Endometrial microvascular endothelial cells (primary cell): ENCODE results near the gene GIT2. TPM values are rescaled to one million over a fixed set of nuclear protein-coding genes. Genes with fewer than 3 reads are reported as not detected.
"Not testable (repeated sequence)": the region's sequence is repeated elsewhere in the genome, so short reads cannot be mapped to it uniquely, and the experiment has no call there.

Source experiments
- in situ Hi-C: cut with HindIII; loops from 2 replicates; pipeline ENCODE4 v1.10.0; 2017; ENCODE audit warnings: low sequenced_read_pairs, low pct_unique_long_range_greater_than_20kb; ENCODE audit errors: inconsistent ontology term
- total RNA-seq: library from RNA; depleted of rRNA; stranded (reverse); fragments of >200 nt; gene quantifications from one replicate; pipeline ENCODE4 v1.2.3, GENCODE V29; 2015; ENCODE audit errors: inconsistent ontology term

Gene GIT2
- total RNA-seq, 1 donor from 2014 or later: 39.9 TPM

DNA sequence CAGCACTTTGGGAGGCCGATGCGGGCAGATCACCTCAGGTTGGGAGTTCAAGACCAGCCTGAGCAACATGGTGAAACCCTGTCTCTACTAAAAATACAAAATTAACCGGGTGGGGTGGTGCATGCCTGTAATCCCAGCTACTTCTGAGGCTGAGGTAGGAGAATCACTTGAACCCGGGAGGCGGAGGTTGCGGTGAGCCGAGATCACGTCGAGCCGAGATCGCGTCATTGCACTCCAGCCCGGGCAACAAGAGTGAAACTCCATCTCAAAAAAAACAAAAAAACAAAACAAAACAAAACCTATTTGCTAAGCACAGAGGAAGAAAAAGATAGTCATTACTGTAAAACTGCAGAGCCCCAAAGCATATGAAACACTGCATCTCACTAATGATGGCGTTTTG, 66.8 kb downstream of the GIT2 start:
- in situ Hi-C loops: not testable (repeated sequence)

DNA sequence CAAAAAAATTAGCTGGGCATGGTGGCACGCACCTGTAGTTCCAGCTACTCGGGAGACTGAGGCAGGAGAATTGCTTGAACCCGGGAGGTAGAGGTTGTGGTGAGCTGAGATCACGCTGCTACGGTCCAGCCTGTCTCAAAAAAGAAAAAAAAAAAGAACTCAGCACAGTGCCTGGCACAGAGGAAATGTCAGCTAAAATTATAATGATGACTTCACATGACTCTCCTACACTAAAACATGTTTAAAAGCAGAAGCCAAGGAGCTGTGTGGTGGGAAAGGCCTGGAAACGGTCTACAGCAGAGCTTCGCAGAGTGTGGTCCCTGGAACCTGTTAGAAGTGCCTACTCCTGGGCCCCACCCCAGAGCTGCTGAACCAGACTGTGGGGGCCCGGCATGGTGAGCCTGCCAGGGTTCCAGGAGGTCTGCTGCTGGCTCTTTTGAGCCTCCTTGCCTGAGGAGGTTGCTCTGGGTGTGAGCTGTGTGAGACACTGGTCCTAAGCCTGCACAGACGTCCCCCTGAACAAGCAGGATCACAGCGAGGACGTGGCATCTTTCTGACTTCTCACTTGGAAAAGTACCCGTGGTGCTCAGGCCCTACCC, 68.0 kb downstream of the GIT2 start:
- in situ Hi-C loops: no loop called here

DNA sequence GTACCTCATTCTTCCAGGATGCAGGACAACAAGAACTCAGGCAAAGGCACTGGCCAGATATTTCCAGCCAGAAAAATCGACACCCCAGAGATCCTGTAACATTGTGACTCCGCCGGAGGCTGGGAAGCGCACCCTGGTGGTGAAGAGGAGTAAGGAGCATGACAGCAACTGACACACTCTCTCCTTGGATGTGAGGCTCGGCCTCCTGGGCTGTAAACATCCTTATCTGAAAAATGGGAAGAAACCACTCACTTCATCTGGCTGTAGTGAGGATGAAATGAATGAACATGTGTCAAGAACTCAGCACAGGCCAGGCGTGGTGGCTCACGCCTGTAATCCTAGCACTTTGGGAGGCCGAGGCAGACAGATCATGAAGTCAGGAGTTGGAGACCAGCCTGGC, 68.5 kb downstream of the GIT2 start:
- in situ Hi-C loops: no loop called here

DNA sequence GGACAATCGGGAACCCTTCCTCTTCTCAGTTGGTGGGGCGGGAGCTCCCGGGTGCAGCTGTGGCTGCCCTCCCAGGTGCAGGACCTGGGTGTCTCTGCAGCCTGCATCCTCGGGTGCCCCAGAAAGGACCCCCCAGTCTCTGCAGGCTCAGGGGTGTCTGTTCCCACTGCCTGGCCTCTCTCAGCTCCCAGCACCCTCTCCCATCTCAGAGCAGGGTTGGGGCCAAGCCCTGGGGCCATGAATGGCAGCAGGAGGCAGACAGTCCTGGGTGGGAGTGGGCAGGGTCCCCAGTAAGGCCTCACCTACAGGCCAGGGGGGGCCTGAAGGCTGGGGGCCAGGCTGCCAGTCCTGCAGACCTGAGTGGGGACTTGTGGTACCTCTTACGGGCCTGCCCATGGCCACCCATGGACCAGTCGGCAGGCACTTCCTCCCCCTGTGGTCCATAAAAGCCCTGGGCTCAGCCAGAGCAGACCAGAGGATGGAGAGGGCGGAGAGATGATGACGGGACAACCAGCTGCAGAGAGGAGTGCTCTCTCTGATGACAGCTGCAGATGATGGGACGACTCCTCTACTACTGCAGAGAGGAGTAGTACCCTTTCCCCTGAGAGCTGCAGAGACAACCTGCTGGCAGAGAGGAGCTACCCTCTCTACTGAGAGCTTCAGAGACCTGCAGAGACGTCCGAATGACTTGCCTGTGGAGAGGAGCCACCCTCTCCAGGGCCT, 69.5 kb downstream of the GIT2 start:
- in situ Hi-C loops: no loop called here

DNA sequence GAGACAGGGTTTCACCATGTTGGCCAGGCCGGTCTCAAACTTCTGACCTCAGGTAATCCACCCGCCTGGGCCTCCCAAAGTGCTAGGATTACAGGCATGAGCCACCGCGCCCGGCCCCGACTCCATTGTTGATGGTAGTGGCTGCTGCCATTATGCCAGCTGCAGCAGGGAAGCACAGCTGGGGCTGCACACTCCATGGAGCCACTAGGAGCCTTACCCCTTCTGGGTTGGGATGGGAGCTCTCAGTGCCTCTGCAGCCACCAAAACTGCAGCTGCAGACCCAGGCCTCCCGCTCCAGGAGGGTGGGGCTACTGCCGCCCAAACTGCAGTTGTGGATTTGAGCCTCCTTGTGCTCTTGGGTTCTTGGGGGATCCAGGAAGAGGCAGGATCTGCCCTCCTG, 70.2 kb downstream of the GIT2 start:
- in situ Hi-C loops: no loop called here

DNA sequence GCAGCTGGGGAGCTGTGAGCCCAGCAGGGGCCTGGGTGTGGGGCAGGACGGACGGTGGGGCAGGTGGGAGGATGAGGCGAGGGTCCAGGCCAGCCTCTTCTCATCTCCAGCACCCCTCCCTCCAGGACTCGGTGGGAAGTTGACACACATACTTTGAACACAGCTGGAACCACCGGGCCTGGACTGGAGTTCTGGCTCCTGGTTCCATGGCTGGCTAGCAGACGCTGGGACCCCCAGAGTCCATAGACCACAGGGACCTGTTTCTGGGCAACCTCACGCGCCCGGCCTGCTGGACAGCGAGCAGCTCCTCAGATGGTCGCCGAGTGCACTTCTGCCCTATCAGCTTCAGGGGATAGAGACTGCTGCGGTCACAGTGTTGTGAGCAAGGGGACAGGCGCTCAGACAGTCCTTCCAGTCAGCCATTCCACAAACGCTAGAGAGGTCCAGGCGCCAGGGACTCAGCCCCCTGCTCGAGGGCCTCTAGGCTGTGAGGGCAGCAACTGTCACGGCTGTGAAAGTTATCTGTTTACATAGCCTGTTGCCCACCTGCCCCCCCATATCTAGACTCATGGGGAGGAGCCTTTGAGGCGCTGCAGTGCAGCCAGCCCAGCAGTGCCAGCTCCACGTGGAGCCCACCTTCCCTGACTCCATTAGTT, 70.9 kb downstream of the GIT2 start:
- in situ Hi-C loops: no loop called here

DNA sequence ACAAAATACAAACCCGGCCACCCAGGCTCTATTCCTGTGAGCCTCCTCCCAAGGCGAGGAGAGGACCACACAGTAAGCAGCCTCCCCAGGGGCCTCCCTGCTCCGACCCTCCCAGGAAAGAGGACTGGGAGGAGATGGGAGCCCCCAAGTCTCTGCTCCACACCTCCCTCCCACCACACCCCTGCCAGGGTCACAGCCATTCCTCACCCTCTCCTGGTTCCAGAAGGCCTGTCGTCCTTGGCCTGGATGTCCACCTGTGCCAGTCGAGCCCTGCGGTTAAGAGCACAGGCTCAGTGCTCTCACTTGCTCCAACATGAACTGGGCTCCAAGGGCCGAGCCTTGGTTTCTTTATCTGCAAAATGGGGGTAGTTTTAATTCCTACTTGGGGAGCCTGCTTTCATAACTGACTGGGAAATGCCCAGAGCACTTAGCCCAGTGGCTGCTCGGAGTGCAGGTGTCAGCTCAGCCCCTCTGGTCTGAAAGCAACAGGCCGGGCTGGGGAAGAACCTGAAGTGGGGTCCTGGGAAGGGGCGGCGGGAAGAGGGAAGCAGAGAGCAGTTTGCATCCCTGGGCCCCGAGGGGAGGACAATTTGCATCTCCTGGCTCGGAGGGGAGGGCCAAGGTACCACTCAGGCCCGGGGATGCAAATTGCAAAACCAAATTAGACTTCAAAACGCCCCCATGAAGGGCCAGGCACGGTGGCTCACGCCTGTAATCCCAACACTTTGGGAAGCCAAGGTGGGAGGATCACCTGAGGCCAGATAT, 72.5 kb downstream of the GIT2 start:
- in situ Hi-C loops: no loop called here

DNA sequence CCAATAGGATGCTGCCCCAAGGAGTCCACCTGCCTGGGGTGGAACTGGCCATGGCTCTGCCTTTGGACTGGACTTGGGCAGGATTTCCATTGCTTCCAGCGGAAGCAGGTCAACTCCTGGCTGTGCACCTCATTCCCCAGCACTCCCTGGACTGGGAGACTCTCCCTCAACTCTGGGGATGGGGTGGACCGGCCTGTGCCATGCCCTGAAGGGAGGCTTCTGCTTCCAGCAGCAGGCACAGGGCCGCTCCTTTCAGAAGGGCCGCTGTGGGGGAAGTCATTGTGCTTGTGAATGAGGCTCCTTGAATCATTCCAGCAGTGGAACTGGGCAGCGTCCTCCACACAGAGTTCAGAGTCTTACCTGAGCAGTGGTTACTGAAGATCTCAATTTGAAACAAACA, 73.1 kb downstream of the GIT2 start:
- in situ Hi-C loops: no loop called here

DNA sequence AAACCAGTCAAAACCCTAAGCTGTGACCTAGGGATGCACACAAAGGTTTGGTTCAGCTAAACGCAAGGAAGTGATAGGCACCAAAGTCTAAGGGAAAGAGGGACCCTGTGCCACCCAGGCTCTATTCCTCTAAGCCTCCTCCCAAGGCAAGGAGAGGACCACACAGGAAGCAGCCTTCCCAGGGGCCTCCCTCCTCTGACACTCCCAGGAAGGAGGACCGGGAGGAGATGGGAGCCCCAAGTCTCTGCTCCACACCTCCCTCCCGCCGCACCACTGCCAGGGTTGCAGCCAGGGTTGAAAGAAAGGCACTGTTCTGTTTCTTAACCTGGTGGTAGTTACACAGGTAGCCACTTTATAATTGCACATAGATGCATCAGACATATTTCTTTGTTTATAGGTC, 74.2 kb downstream of the GIT2 start:
- in situ Hi-C loops: no loop called here

DNA sequence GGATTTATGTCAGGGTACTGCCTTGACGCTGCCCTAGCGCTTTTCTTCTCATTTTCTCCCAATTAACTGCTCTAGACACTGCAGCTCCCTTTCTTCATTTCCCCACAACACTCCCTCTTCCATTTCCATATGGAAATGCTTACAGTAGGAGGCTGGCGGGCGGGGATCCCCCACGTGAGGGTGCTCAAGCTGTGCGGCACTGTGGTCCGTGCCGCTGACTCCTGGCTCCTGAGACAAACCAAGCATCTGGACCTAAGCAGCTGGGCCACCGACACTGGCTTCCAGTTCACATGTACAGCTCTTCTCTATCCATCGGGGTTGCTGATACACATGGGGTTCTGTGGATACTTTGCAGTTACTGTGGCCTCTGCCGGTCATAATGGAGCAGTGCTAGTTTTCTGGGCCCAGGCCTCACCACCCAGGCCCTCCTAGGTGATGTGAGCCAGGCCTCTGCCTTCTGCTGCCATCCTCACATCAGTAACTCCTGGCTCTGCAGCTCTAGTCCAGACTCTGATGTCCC, 75.8 kb downstream of the GIT2 start:
- in situ Hi-C loops: no loop called here

DNA sequence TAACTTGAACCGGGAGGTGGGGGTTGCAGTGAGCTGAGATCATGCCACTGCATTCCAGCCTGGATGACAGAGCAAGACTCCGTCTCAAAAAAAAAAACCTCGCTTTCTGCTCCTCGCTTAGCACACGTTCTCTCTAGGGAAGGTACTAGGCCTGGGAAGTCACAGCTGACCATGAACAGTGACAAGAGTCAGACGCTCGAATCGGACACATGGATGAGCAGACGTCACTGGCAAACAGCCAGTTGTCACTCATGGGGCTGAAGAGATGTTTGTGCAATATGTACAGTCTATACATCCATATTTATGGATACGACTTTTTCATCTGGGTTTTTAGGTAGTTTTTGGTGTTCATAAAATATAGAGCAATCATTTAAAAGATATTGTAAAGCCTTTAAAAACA, 76.7 kb downstream of the GIT2 start:
- in situ Hi-C loops: no loop called here

DNA sequence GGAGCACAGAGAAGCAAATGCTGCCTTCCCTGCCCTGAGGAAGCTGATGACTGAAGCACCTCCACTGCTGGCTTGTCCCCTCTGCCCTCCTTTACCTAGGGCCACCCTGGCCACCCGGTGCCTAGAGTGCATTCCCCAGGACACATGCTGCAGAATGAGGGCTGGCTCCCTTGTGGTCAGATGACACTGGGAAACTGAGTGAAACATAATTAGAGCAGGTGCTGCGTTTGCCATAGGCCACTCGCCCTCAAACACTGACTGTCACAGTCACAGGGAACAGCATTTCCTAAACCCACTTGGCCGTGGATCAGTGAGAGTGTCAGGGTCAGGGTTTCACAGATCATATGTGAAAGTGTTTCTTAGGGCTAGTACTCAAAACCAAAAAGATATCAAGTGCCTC, 80.1 kb downstream of the GIT2 start:
- in situ Hi-C loops: no loop called here

DNA sequence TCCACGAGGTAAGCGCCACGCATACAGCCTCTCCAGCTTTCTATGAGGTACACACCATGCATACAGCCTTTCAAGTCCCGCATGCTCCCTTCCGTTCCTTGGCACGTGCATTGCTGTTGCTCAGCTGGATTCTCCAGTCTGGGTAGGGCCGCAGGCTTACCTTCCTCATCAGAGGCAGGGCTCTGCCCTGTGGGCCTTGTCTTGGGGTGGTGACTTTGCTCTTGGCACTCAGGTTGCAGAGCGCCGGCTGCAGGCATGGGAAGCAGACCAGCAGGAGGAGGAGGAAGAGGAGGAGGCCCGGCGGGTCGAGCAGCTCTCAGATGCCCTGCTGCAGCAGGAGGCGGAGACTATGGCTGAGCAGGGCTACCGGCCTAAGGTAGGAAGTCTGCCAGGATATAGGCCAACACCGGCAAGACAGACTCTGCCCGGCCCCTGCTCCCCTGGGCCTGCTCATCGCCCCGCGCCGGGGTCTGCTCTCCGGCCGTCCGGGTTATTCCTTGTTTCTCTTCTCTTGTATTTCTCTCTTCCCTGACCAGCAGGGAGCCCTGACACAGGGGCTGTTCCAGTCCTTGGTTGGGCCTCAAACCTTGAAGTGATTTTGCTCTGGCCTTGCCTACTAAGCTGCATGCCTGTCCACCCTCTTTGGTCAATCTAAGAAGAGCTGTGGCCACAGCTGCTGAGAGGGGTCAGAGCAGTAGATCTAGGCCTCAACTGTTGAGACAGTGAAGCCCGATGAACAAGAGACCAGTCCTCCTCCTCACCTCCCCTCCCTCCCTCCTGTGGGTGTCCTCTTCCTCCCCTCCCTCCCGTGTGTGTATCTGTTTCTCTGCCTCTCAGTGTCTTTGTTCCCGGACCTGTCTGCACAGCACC, 80.8 kb downstream of the GIT2 start:
- in situ Hi-C loops: no loop called here

DNA sequence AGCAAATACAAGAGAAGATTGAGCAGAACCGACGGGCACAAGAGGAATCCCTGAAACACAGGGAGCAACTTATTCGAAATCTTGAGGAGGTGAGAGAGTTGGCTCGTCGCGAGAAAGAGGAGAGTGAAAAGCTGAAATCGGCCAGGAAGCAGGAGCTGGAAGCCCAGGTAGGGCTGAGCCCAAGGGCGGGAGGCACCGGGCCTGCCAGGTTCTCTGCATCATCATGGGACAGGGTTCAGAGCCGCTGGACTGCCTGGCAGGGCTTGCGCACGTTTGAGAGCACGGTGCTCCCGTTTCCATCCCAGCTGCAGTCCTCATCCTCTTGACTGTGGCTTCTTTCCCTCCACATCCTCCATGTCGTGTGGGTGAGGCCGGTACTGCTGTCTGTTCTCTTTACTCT, 81.7 kb downstream of the GIT2 start:
- in situ Hi-C loops: no loop called here

DNA sequence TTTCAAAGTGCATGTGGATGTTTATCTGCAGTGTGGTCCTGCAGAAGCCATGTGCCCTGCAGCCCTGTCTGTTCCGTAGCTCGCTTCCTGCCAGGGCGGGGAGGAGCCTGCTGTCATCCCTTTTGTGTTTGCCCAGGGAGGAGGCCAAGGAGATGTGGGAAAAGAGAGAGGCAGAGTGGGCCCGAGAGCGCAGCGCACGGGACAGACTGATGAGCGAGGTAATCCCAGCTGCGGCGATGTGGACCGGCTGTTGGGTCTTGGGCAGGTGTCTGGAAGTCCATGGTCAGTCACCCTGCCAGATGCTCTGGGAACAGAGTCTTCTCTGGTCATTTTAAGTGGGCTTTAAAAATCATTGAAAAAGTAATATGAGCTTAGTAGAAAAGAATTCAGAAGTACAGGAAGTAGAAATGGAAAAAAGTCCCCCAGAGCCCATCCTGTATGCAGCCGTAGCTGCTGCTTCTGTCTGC, 83.3 kb downstream of the GIT2 start:
- in situ Hi-C loops: no loop called here

DNA sequence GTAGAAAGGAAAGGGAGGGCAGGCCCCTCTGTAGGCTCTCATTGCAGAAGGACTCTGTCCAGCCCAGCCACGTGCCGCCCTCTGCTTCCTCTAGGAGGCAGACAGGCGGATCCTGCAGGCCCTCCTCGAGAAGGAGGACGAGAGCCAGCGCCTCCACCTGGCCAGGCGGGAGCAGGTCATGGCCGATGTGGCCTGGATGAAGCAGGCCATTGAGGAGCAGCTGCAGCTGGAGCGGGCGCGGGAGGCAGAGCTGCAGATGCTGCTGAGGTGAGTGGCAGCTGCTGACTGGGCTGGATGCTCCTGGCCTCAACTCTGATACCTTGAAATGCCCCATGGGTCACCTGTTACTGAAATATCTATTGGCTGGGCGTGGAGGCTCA, 85.2 kb downstream of the GIT2 start:
- in situ Hi-C loops: no loop called here

DNA sequence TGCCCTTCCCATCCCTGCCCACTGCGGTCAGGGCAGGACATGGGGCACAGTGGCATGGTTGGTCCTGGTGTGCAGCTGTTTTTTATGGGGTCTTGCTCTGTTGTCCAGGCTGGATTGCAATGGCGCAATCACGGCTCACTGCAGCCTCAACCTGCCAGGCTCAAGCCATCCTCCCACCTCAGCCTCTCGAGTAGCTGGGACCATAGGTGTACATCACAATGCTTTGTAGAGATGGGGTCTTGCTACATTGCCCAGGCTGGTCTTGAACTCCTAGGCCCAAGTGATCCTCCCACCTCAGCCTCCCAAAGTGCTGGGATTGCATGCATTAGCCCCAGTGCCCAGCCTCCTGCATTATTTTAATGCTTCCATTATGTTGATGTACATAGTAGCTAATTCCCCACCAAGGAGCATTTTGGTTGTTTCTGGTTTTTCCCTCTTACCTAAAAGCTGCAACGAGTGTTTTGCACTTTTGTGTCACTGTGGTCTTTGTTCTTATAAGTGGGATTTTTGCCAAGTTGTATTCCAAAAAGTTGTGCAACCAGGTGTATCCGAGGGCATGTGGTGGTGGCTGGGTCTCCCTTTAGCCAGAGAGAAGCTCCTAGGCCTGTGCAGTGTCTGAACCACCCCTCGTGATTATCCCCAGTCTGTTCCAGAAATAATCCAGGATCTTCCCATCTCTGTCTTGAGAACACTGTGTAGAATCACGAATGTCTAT, 85.8 kb downstream of the GIT2 start:
- in situ Hi-C loops: no loop called here

DNA sequence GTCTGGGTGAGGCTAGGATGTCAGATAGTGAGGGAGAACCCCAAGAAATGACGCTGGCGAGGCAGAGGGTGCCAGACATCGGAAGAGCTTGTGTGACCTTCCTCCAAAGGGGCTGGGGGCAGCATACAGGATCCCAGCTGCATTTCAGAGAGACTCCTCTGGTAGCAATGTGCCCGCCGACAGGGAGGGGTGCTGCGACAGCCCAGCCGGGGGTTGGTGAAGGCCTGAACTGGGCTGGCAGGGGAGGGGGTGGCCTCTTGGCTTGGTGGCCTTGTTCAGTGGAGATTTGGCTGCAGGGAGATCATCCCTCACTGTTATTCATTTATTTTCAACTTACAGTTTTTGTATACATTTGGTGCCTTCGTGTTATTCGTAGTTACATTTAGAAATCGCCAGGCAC, 90.9 kb downstream of the GIT2 start:
- in situ Hi-C loops: no loop called here
